Measurements from ENCODE around the gene FRK.
"Not testable (repeated sequence)": the region's sequence is repeated elsewhere in the genome, so short reads cannot be mapped to it uniquely, and the experiment has no call there.

The FRK gene, protein sequence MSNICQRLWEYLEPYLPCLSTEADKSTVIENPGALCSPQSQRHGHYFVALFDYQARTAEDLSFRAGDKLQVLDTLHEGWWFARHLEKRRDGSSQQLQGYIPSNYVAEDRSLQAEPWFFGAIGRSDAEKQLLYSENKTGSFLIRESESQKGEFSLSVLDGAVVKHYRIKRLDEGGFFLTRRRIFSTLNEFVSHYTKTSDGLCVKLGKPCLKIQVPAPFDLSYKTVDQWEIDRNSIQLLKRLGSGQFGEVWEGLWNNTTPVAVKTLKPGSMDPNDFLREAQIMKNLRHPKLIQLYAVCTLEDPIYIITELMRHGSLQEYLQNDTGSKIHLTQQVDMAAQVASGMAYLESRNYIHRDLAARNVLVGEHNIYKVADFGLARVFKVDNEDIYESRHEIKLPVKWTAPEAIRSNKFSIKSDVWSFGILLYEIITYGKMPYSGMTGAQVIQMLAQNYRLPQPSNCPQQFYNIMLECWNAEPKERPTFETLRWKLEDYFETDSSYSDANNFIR

DNA sequence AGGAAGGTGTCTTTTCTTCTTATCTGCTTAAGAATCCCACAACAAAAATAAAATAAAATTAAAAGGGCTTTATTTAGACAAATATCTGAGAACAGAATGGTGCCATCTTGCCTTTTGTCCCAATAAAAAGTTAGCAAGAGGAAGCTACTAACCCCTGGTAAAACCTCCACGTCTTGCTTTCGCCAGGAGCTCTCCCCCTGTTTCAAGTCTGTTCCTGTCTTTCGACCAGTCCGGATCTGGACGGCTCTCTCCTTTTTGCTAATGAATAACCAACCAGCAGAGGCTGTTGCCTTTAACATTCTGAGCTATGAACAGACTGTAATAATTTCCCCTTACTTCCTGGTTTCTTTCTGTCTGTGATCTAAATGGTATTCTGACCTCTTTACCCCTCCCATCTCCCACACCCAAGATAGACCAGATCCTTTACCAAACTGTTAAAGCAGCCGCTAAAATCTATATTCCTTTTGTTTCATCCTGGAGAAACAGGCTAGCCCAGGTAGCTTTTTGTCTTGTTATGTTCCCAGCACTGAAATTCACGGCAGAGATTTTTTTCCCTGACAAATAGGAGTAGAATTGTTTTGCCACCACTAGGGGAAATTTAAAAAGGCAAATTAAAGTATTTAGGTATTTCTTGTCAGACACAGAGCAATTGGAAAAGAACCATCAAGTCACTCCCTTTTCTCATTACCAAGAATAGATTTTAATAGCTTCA is at the start of gene FRK:
FRK (minus strand) TSS at position 320 of the 712 bp plus-strand sequence. CDS start 580 bp downstream, outside the sequence.
- no peak for DNase-seq

DNA sequence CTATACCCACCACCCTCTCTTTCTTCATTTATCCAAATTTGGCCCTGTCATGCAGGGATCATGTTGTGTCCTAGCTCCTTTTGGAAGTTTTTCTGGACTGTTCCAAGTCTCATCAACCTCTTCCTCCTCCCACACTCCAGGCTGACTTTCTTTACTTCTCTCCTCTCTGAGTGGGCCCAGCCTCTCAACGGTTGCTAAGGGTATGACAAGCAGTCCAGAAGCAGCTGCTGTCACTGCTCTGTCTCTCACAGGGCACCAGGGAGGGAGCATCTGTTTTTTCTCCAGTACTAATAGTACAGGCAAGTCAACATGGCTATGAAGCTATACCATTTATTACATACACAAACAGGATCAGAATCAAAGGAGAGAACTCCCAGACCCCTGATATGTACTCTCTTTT is 48.1 kb upstream of the FRK start:
- no peak for DNase-seq

GRCh38 chr6:116106146-116106545 is 45.5 kb upstream of the FRK start:
- no peak for DNase-seq

- no peak for DNase-seq
Observed at GRCh38 chr6:116105247-116105646, 44.6 kb upstream of the FRK start.

GRCh38 chr6:116104636-116105035 is 43.9 kb upstream of the FRK start:
- DNase-seq, result no peak

GRCh38 chr6:116102873-116103272 is 42.2 kb upstream of the FRK start:
- no peak for DNase-seq

- no peak for DNase-seq
Observed at GRCh38 chr6:116101790-116102189, 41.1 kb upstream of the FRK start.

DNA sequence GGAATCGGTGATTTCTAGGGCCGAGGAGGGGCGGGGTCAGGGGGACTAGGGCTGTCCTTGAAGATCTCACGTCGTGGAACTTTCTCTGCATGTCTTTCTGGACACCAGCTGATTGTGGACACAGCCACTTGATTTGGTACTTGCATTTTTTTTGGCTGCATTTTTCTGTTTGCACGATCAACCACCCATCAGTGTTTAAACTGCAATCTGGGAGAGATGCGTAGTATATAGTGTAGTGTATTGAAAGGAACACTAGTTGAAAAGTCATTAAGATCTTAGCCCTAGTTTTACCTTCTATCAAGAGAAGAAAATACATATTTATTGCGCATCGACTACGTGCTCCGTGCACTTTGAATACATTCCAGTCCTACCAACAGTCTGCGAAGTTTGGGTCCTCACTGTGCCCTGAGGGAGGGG is 40.6 kb upstream of the FRK start:
- DNase-seq, result no peak

DNA sequence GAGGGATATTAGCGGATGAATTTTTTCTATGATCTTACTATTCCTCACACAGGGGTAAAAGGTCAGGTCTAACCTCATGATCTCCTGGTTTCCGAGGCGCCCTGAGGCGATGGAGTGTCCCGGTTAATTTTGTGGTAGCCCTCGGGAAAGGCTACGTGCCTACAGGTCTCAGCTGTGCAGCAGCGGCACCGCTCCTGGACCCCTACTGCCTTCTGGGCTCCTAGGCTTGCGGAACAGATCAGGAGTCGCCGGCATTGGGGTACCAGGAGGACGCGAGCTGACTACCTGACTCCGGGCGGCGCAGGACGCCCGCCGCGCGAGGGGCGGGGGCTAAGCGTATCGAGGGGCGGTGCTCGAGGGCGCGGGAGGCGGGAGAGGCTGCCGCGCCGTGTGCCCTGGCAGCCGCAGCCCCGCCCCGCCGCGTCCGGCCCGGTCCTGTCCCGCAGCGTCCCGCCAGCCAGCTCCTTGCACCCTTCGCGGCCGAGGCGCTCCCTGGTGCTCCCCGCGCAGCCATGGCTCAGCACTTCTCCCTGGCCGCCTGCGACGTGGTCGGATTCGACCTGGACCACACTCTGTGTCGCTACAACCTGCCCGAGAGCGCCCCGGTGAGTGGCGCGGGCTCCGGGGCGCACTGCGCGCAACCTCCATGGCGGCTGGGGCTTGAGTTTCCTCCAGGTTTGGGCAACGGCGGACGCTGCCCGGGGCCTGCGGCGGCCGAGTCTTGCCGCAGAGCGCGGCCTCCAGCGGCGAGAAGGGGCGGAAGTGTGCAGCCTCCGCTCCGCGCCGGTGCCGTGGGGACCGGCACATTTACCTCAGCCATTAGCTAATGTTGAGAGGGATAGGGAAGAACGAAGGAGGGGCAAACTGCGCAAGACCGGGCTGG is 40.0 kb upstream of the FRK start, which contains the start of gene NT5DC1:
NT5DC1 (plus strand) TSS at position 435 of the 883 bp plus-strand sequence; CDS start at position 513, 78 bp downstream.
- peak; percentile 76 for DNase-seq

DNA sequence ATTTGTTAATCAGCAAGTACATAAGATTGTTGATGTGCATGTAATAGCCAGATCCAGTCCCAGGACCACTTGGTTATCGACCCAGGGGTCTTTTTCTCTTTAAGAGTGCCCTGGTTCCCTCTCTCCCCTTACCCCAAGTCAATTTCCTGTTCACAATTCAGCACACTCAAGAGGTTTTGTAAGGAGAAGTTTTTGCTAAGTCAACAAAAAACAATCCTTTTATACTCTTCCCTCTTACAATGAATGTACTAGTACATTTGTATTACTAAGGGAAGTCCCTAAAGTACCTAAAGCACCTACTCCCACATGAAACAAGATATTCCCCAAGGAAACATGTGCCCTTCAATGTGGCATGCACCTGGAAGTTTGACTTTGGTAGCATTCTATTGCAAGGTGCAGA is 38.3 kb upstream of the FRK start:
- no peak for DNase-seq

DNA sequence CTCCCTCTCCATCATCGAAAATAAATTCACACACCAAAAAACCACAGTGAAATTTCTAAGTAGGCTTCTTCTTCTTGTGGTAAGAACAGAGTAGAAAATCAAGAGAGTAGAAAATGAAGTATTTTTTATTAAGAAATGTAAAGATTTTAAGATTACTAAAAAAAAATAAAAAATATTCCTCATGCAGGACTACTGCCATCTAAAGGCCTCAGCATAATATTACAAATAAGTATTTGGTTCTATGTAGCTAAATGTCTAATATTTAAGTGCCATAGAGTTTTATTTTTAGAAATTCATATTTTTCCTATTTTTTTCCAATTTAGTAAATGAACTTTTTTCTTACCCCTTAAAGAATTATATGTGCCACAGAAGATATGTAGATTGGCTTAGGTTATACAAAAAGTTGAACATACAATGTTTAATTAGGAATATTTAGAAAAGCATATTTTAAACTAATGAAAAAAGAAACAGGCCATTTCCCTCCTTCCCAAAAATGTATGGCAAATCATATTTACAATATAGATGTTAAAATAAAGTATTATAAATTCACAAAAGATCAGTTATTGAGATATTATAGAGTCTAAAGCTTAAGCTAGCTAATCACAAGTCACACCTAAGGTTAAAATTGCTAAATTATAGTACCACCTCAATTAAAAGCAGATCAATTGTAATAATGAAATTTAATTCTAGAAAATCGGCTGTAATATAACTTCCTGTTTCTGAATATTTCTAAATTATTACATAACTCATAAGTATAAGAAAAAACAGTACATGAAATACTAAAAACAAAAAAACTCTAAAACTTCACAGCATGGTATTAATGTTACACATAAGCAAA is 36.5 kb upstream of the FRK start:
- no peak for DNase-seq

DNA sequence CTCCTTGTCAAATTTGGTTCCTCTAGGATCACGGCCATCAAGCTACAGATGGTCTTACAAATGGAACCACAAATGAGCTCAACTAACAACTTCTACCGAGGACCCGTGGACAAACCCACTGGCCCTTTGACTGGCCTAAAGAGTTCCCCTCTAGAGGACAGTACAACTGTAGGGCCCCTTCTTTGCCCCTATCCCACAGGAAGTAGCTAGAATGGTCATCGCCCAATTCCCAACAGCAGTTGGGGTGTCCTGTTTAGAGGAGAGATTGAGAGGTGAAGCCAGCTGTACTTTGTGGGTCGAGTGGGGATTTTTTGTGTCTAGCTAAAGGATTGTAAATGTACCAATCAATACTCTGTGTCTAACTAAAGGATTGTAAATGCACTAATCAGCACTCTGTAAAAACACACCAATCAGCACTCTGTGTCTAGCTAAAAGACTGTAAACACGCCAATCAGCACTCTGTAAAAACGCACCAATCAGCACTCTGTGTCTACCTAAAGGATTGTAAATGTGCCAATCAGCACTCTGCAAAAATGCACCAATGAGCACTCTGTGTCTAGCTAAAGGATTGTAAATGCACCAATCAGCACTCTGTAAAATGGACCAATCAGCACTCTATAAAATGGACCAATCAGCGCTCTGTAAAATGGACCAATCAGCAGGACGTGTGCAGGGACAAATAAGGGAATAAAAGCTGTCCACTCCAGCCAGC is 35.5 kb upstream of the FRK start:
- DNase-seq, result not testable (repeated sequence)

GRCh38 chr6:116094041-116094440 is 33.4 kb upstream of the FRK start:
- no peak for DNase-seq

- no peak for DNase-seq
Observed at GRCh38 chr6:116090251-116090650, 29.6 kb upstream of the FRK start.

DNA sequence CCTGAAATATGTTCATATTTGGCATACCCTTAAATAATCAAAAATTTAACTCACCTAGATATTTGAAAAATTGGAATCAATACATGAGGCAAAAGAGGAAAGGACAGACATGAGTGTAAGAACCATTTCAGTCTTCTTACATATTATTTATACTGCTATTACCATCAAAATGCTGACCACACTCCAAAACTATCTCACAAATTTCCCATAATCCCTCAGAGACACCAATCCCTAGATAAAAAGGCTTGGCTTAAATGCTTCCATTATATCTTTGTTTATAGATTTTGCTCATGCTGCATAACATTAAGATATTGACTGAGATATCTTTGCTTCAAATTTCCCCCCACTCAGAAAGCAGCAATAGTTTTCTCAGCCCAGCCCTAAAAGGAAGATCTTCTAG is 28.3 kb upstream of the FRK start:
- DNase-seq, result no peak

GRCh38 chr6:116087437-116088027 is 26.8 kb upstream of the FRK start:
- DNase-seq, result no peak

DNA sequence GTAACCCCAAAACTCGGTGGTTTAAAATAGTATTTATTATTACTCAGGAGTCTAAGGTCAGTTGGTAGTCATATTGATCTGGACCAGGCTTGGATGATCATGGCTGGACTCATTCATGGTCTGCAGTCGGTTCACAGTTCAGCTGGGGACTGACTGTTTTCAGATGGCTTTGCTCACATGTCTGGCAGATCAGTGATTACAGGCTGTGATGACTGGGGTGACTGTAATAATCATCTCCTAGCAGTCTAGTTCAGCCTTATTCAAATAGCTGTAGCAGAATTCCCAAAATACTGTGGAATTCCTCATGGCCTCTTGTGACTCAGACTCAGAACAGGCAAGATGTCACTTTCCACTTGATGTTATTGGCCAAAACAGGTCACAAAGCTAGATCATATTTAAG is 23.6 kb upstream of the FRK start:
- DNase-seq, result no peak

DNA sequence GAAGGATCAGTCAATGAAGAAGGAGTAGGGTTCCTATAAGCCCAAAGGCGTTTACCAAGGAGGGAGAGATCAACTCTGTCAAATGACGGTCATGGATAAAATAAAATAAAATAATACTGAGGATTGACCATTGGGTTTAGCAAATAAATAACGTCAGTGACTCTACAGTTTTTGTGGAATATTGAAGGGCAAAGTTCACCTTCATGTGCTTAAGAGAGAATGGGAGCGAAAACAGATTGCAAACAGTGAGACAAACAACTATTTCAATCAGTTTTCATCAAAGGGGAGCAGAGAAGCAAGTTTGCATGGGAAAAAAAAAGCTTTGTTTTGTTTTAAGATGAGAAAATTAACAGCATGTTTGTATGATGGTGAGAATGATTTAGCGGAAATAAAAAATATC is 22.4 kb upstream of the FRK start:
- no peak for DNase-seq

- DNase-seq, result no peak
Observed at GRCh38 chr6:116078945-116079344, 18.3 kb upstream of the FRK start.

DNA sequence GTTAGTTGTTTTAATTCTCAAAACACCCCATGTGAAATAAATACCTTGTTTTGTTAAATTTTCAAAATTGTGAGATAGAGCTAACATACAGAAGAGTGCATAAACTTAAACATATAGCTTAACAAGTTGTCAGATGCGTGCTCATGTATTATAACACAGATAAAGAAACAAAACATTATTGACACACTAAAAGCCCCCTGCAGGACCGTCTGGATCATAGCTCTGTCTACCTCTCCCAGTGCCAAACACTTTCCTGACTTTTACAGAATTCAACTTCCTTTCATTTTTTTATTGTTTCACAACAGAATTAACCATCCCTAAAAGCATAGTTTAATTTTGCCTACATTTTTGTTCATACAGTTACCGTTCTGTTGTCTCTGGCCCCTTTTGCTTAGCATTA is 17.8 kb upstream of the FRK start:
- no peak for DNase-seq

All from CD4-positive, alpha-beta T cell treated with Interleukin-15 for 1 hour (primary cell).